GM04503 (cell line): Measurements from ENCODE around the gene PPARGC1A.

ENCODE experiments used
- DNase-seq: peaks from one replicate; pipeline ENCODE4 v3.0.0-alpha.2; 2012; ENCODE audit warnings: low read depth

PPARGC1A gene

DNA sequence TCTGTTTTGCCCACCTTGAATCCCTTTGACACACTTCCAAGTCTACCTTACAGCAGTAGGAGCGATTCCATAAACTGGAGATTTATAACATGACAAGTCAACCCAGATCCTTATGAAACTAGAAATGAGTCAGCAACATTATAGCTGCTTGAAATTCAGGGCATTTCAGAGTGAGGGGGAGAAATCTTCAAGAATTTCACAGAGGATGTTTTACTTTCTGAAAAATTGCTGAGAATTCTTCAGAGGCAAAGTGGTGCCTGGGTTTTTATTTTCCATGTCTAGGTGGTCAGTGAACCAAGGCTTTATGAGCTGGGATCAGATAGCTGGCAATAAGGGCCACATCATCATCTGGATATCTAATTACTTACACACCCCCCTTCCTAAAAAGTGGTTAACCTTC is 119.8 kb downstream of the PPARGC1A start:
- DNase-seq: peak; percentile 1

DNA sequence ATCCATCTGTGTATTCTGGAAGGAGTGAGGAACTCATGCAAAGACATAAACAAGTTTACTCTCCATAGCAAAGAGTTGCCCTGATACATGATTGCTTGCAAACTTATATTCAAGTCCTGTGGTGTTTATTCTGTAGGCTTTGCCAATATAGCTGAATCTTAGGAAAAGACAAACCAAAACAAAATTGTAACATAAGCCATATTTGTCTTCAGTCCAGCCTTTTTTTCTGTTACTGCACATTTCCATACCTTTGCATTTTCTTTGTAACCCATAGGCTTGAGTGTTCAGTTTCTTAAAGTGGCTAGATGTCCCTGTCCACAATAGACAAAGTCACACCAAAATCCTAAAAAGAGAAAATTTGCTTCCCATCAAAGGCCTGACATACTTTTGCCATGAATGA is 120.4 kb downstream of the PPARGC1A start:
- no peak for DNase-seq

DNA sequence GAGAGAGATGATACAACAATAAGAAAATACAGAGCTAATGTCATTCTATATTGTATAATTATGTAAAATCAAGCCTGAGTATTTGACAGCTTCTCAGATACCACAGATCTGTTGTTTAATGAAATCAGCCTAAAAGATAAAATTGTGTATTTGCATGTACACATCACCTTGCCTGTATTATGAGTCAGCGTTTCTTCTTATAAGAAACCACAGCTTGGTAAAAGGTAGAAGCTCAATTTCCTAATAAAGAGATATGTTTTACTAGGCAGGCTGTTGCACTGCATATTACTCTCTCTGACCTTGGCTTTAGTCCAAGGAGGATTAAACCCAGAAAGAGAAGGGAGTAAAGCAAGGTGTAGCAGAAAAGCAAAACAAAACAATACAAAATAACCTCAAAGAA is 121.3 kb downstream of the PPARGC1A start:
- DNase-seq: no peak

DNA sequence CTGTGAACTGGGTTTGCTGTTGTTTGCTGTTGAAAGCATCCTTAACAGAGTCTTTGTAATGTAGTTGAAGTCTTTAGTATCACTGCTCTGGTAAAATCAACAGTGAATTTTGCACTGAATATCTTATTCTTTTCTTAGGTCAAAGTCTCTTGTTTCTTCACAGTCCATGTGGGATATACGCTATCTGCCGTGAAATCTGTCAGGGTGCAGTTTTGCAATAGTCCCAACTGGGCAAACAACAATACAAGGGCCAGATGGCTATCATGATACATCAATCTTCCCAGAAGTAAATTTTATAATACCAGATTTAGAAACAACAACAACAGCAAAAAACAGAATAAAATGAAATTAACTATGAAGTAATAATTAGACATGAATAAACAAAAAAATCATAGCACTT is 123.5 kb downstream of the PPARGC1A start:
- DNase-seq: no peak

DNA sequence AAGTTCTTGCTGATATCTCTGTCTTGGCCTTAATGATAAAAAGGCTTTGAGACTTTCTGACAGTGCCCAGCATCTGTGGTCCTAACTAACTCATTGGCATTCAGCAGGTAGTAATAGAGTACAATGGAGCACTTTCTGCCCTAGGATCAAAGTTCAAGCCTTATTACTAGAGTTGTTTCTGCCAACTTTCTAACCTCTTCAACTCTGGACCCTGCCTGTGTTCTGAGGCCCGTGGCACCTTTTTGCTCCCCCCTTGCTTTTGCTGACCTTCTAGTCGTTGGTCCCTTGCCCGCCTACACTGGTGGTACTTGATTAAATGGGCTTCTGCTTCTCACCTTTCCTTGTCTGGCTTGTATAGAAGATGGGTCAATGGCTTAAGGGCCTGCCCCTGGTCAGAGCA is 126.3 kb downstream of the PPARGC1A start:
- DNase-seq: no peak

DNA sequence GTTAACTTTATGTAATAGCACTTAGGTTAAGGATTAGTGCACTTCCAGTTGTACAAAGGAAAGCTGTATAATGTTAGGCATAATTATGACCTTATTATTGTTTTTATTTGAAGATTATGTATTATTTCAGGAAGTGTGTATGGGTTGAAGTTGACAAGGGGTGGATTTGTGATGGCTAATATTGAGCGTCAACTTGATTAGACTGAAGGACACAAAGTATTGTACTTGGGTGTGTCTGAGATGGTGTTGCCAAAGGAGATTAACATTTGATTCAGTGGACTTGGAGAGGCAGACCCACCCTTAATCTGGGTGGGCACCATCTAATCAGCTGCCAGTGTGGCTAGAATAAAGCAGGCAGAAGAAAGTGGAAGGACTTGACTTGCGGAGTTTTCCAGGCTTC is 127.3 kb downstream of the PPARGC1A start:
- no peak for DNase-seq

DNA sequence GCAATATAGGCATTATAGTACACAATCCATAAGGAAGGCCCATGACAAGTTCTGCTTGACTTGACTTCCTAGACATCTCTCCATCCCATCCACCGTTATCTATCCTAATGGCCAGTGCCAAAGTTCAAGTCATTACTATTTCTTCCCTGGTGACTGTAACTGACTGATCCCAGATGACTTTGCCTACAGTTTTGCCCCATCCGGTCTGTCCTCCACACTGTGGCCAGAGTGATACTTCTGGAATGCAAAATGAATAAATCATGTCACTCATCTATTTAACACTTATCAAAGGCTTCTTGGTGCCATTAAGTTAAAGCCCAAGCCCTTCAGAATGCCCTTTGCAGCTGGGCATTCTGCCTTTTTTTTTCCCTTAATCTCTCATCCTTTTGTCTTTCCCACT is 130.8 kb downstream of the PPARGC1A start:
- peak; percentile 1 for DNase-seq

DNA sequence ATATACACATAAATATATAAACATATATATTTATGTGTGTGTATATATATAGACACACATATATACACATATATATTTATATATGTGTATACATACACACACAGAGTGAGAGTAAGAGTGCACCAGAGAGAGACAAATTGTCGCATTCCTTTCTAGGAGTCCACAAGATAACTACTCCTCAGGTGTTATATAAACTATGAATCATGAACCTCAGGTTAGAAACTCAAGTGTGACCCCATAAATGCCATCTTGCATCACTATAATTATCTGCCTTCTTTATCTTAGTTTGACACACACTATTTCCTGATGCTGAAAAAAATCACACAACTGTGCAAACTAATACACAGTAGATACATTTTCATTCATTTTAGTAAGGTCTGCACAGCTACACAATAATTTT is 135.2 kb downstream of the PPARGC1A start:
- DNase-seq: no peak

DNA sequence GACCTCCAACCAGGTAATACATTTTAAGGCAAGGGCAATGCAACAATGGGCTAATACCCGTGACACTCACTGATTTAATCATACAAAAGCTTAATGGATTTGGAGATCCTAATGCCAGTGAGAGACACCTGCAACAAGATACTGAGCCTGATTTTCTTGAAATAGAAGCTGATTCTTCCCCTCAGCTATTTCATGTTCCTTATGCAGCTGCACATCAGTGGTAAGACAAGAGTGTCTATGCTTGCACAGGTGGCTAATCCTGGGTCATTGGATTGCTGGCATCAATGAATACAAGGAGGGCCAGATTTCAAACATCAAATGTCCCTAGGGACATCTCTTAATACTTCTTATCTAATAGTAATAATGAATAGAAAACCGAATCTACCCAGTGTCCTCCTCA is 139.7 kb downstream of the PPARGC1A start:
- no peak for DNase-seq

DNA sequence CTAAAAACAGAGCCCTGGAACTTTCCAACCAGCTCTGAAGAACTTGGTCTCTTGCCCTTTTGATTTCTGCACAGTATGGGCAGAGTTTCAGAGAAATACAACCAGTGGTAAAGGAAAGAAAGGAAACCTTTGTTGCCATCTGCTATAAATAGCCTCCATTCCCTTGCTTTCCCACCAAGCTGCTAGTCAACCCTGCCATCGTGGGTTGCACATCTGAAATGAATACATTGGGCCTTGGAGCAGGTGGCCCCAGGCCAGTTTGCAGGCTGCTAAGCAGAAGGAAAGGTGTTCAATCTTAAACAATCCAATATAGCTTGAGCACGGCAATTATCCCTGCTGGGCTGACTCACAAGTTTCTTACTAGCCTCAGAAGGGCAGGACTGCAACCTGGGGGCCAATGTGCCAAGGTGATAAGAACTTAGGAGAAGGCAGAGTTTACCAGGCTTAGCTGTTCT is 142.5 kb downstream of the PPARGC1A start:
- no peak for DNase-seq

DNA sequence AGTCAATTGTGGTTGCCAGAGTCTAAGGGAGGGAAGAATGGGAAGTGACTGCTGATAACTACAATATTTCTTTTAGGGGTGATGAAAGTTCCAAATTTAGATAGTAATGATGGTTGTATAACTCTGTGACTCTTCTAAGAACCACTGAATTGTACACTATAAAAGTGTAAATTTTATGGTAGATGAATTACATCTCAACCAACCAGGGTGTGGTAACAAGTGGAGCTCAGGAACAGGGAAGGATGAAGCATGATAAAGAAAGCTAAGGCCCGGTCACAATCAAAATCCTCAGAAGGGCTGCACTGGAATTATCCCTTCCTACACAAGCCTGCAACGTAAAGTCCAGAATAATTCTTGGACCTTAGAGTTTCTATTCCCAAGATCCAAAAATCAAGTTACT is 143.2 kb downstream of the PPARGC1A start:
- DNase-seq: no peak

DNA sequence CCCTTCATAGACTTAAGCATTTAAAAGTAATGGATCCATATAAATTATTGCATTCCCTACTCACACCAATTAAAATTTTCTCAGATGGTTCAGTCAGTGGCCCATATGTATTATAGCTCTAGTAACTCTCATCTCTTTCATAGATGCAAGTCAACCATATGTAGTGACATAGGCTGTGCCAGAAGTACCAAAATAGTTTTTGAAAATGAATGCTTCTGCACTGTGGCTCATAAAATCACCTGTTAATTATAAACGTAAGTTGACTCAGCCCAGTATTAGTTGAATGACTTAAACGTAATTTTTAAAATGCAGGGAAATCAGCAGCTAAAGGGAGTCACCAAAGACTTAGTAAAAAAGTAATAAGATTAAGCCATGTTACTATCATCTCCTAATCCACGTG is 143.8 kb downstream of the PPARGC1A start:
- DNase-seq: no peak

DNA sequence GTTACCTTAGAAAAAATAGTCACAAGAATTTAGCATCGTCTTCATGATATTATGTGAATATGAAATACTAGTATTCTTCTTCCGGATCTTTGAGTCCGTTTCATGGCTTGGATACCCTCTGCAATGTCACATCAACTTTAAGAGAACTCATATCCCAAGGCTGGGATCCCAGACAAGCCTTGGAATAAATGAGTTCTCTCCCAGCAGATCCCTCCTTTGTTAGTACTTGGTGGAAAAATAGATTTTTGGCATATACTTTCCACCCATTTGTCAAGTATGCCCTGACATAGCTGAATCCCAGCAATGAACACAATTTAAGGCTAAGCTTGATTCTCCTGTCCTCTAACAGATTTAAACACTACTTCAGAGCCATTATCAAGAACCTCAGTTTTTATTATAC is 144.5 kb downstream of the PPARGC1A start:
- no peak for DNase-seq
